Calu3 (cell line): Measurements from ENCODE around the gene C3orf18. TPM values are rescaled to one million over a fixed set of nuclear protein-coding genes. Genes with fewer than 3 reads are reported as not detected.

Experiments
- BruUV-seq: library from RNA; stranded (reverse); fragments of 400-500 nt; replicated peaks from 2 replicates; lab custom pipeline; 2021; lab: Mats Ljungman, UMichigan
- CTCF ChIA-PET: fragments of 300-600 bp; sonication (Branson Sonifier 250); formaldehyde crosslinking; loops from one replicate; lab custom pipeline; 2022; ENCODE audit warnings: antibody characterized with exemption; lab: Charles Lee
- DNase-seq: peaks from one replicate; pipeline ENCODE4 v3.0.0; 2022
- H3K27ac Mint-ChIP-seq: one replicate; pipeline ENCODE4 v1.8.0; 2022; ENCODE audit warnings: mixed read lengths; ENCODE audit not compliant: unreplicated experiment
- H3K27me3 Mint-ChIP-seq: one replicate; pipeline ENCODE4 v1.8.0; 2022; ENCODE audit warnings: mixed read lengths; ENCODE audit not compliant: unreplicated experiment
- H3K36me3 Mint-ChIP-seq: one replicate; pipeline ENCODE4 v1.8.0; 2022; ENCODE audit warnings: mild to moderate bottlenecking, moderate library complexity, mixed read lengths; ENCODE audit not compliant: insufficient read depth, unreplicated experiment
- H3K4me1 Mint-ChIP-seq: one replicate; pipeline ENCODE4 v1.8.0; 2022; ENCODE audit warnings: mild to moderate bottlenecking, low read depth, mixed read lengths; ENCODE audit not compliant: unreplicated experiment
- H3K4me3 Mint-ChIP-seq: one replicate; pipeline ENCODE4 v1.8.0; 2022; ENCODE audit warnings: mild to moderate bottlenecking, low read depth, moderate library complexity, mixed read lengths; ENCODE audit not compliant: unreplicated experiment
- H3K9me3 Mint-ChIP-seq: one replicate; pipeline ENCODE4 v1.8.0; 2022; ENCODE audit warnings: low read depth, mixed read lengths; ENCODE audit not compliant: unreplicated experiment
- intact Hi-C: fragments of 100-400 bp; cut with micrococcal nuclease; formaldehyde crosslinking; loops from one replicate; pipeline ENCODE4 v1.10.0; 2022; ENCODE audit not compliant: unreplicated experiment
- total RNA-seq: library from RNA; stranded (reverse); gene quantifications from 2 replicates; pipeline ENCODE4 v1.2.3, GENCODE V29; 2022
- TF ChIP-seq, protein P1 (sequence below): fragments of 200-600 bp; IDR thresholded peaks from one replicate; pipeline ENCODE4 v1.8.0; 2022; ENCODE audit warnings: antibody characterized with exemption; ENCODE audit not compliant: unreplicated experiment

The C3orf18 gene
- total RNA-seq, 1 experiment from 2014 or later, result 2.7 TPM

DNA sequence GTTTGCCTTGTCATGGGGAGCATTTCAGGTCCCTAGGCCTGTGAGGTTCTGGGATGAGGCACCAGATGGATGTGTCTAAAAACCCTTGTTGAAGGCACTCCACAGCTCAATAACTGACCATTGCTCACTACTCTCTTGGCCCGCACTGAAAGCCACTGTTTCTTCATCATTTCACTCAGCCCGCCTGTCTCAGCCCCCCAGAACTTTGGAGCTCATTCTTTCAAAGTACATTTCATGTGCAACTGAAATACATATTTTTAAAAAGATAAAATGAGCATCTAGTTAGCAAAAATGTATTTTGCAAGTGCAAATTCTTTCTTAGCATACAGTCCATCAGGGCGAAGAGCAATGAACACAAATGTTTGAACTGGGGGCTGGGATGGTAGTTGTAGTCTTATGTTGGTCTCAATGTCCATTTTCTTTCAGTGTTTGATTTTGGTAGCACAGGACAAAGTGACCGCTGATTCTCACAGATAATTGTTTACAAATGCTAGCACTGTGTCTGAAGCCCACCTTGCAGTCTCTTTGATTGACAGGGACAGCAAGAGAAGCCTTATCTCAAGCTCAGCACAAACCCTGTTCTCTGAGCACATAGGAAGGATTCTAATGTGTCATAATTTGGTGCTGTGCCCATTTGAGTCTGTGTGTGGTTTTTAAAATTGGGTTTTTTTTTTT, 21.3 kb upstream of the C3orf18 start:
- Mint-ChIP-seq H3K36me3 (peaks cover 6% of the 10 kb centered on the region), H3K27ac (no peak overlapping the region), H3K27me3 (no peaks in the 10 kb centered on the region), H3K4me3 (no peak overlapping the region), H3K9me3 (no peaks in the 10 kb centered on the region), H3K4me1 (no peaks in the 10 kb centered on the region)
- intact Hi-C loops, result no loop called here
- DNase-seq, result no peak
- CTCF ChIA-PET, result interaction anchor here (1.6 kb wide), 1 partner anchor 23 kb away, joined by 3 read pairs; the partner anchor contains the start of gene CISH
- no TSS peak for BruUV-seq
- TF ChIP-seq, protein P1, sequence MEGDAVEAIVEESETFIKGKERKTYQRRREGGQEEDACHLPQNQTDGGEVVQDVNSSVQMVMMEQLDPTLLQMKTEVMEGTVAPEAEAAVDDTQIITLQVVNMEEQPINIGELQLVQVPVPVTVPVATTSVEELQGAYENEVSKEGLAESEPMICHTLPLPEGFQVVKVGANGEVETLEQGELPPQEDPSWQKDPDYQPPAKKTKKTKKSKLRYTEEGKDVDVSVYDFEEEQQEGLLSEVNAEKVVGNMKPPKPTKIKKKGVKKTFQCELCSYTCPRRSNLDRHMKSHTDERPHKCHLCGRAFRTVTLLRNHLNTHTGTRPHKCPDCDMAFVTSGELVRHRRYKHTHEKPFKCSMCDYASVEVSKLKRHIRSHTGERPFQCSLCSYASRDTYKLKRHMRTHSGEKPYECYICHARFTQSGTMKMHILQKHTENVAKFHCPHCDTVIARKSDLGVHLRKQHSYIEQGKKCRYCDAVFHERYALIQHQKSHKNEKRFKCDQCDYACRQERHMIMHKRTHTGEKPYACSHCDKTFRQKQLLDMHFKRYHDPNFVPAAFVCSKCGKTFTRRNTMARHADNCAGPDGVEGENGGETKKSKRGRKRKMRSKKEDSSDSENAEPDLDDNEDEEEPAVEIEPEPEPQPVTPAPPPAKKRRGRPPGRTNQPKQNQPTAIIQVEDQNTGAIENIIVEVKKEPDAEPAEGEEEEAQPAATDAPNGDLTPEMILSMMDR, result no peak

DNA sequence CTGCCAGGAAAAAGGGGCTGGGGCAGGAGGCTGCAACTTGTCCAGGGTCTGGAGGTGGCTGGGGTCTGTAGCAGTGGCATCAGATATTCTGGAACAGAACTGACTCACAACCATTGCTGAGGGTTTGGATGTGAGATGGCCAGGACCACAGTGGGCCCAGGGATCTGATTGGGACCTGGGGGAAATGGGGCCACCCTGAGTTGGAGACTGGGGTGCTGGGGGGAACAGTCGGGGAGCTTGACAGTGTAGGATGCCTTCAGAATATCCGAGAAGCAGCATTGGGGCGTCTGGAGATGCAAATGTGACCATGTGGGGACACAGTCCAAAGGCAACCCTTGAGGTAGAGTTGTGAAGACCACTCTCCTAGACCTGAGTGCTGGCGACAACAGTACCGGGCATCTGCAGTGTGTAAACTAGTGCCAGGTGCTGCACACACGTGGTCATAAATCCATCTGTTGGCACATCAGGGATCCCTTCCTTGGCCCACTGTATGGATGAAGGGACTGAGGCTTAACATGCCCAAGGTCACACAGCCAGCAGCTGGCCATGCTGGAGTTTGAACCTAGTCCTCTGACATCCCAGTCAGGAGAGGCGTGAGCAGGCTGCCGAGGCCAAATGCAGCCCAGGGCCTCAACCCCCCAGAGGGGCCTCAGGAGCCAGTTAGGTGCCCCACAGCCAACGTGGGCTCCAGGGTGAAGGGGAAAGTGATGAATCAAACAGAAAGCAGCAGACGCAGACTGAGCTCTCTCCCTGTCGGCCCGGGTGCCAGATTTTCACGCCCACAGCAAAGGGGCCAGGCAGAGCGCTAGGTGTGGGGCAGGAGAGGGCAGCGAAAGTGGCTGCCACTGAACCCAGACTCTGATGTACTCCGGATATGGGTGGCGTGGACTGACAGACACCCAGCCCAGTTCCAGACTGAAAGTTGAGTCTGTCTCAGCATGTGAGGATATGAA, 20.5 kb upstream of the C3orf18 start:
- intact Hi-C loops, result no loop called here
- BruUV-seq, result no TSS peak
- Mint-ChIP-seq H3K36me3 (peaks cover 6% of the 10 kb centered on the region), H3K27ac (peak overlapping the region; percentile 30), H3K9me3 (no peaks in the 10 kb centered on the region), H3K27me3 (no peaks in the 10 kb centered on the region), H3K4me3 (no peak overlapping the region), H3K4me1 (no peaks in the 10 kb centered on the region)
- no peak for DNase-seq
- CTCF ChIA-PET, result no interaction called here
- TF ChIP-seq, protein P1, result no peak

DNA sequence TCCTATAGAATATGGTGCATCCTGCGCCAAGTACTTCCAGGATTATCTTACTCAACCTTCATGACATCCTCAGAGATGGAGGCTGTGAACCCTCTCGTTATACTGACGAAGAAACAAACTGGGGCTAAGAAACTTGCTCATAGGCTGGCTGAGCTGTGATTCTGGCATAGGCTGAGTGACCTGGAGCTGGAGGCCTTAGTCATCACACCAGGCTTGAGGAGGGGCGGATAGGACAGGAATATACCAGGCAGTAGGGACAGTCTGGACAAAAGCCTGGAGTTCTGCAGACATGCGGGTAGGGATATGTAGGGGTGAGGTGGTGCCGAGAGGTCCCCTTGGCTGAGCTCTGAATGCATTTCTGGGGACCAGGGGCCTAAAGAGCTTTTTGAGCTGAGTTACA, 19.8 kb upstream of the C3orf18 start:
- no peak overlapping the region for H3K4me3 Mint-ChIP-seq
- H3K9me3 Mint-ChIP-seq, result no peaks in the 10 kb centered on the region
- intact Hi-C loops, result no loop called here
- CTCF ChIA-PET, result no interaction called here
- no peaks in the 10 kb centered on the region for H3K27me3 Mint-ChIP-seq
- H3K4me1 Mint-ChIP-seq, result no peaks in the 10 kb centered on the region
- no peak for DNase-seq
- TF ChIP-seq, protein P1, result no peak
- peaks cover 6% of the 10 kb centered on the region for H3K36me3 Mint-ChIP-seq
- peak overlapping the region; percentile 30 for H3K27ac Mint-ChIP-seq
- no TSS peak for BruUV-seq

DNA sequence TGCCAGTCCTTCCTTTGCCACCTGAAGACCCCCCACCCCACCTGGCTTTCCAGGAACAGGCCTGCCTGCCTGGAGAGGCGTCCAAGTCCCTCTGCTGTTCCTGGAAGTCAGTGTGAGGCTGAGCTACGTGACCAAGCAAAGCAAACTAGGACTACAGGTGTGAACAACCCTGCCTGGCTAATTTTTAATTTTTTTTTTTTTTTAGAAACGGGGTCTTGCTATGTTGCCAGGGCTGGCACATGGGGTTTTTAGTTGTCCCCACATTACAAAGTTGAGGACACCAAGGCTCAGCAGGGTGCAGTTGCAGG, 19.2 kb upstream of the C3orf18 start:
- CTCF ChIA-PET, result no interaction called here
- Mint-ChIP-seq H3K36me3 (peaks cover 6% of the 10 kb centered on the region), H3K27ac (no peak overlapping the region), H3K27me3 (no peaks in the 10 kb centered on the region), H3K9me3 (no peaks in the 10 kb centered on the region), H3K4me1 (no peaks in the 10 kb centered on the region), H3K4me3 (no peak overlapping the region)
- intact Hi-C loops, result no loop called here
- TF ChIP-seq, protein P1, result no peak
- no TSS peak for BruUV-seq
- DNase-seq, result no peak
